Panc1 (cell line): Measurements from ENCODE around the gene NDUFB4.

Experiments used
- CTCF ChIP-seq: fragments of 450-650 bp; IDR thresholded peaks from 2 replicates; pipeline ENCODE4 v1.5.1; 2017; ENCODE audit warnings: mild to moderate bottlenecking
- POLR2AphosphoS5 ChIP-seq: IDR thresholded peaks from 2 replicates; pipeline ENCODE4 v1.6.1; 2012; ENCODE audit warnings: mild to moderate bottlenecking, low read depth, low read length, moderate library complexity
- SIN3A ChIP-seq: IDR thresholded peaks from 2 replicates; pipeline ENCODE4 v1.6.1; 2012; ENCODE audit warnings: low read depth, mild to moderate bottlenecking, low read length, moderate library complexity, borderline replicate concordance; ENCODE audit not compliant: insufficient read depth
- TF ChIP-seq, protein P1 (sequence below), 2 experiments: IDR thresholded peaks; 2 replicates each; pipeline ENCODE4 v1.6.1; 2011 to 2012; ENCODE audit warnings: low read depth in 2 of 2, control low read depth in 1 of 2, low read length in 1 of 2, mild to moderate bottlenecking in 1 of 2, moderate library complexity in 1 of 2; ENCODE audit not compliant: insufficient read depth in 1 of 2

- TF ChIP-seq CTCF, result no peak
- TF ChIP-seq SIN3A, result no peak
- TF ChIP-seq POLR2AphosphoS5, result no peak
- TF ChIP-seq, protein P1, sequence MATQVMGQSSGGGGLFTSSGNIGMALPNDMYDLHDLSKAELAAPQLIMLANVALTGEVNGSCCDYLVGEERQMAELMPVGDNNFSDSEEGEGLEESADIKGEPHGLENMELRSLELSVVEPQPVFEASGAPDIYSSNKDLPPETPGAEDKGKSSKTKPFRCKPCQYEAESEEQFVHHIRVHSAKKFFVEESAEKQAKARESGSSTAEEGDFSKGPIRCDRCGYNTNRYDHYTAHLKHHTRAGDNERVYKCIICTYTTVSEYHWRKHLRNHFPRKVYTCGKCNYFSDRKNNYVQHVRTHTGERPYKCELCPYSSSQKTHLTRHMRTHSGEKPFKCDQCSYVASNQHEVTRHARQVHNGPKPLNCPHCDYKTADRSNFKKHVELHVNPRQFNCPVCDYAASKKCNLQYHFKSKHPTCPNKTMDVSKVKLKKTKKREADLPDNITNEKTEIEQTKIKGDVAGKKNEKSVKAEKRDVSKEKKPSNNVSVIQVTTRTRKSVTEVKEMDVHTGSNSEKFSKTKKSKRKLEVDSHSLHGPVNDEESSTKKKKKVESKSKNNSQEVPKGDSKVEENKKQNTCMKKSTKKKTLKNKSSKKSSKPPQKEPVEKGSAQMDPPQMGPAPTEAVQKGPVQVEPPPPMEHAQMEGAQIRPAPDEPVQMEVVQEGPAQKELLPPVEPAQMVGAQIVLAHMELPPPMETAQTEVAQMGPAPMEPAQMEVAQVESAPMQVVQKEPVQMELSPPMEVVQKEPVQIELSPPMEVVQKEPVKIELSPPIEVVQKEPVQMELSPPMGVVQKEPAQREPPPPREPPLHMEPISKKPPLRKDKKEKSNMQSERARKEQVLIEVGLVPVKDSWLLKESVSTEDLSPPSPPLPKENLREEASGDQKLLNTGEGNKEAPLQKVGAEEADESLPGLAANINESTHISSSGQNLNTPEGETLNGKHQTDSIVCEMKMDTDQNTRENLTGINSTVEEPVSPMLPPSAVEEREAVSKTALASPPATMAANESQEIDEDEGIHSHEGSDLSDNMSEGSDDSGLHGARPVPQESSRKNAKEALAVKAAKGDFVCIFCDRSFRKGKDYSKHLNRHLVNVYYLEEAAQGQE (IDR thresholded peaks at IDR 0.05; ENCODE audit: insufficient read depth in 1 of 2, low read depth in 2 of 2, low read length in 1 of 2), result no peak
Measured at GRCh38 chr3:120641696-120642246, 45.6 kb downstream of the NDUFB4 start.
